HEK293 (cell line): Measurements from ENCODE around the gene TANGO2.

Experiments used
- CTCF ChIA-PET: fragments of 350-600 bp; formaldehyde crosslinking; extraction: SDS; loops from one replicate; lab custom pipeline; 2021; ENCODE audit warnings: antibody characterized with exemption; lab: Yijun Ruan, JAX
- POLR2A ChIA-PET: fragments of 300-600 bp; formaldehyde crosslinking; extraction: SDS; loops from one replicate; lab custom pipeline; 2020; ENCODE audit warnings: antibody characterized with exemption, inconsistent platforms; lab: Yijun Ruan, JAX
- H3K27ac ChIP-seq: fragments of 200-500 bp; sonication (Bioruptor generic); 2 replicates; pipeline ENCODE4 v1.5.1; 2014; ENCODE audit warnings: low read depth, low read length, control low read depth, inconsistent platforms; ENCODE audit errors: extremely low read depth
- H3K36me3 ChIP-seq, 2 experiments: fragments of 200-500 bp in 1 of 2; sonication (Bioruptor generic) in 1 of 2; 1 replicate in 1 of 2; 2 replicates in 1 of 2; pipeline ENCODE4 v1.5.1; 2014 to 2017; ENCODE audit warnings: inconsistent platforms in 2 of 2, low read length in 2 of 2; ENCODE audit not compliant: control insufficient read depth in 2 of 2, insufficient read depth in 1 of 2
- H3K4me1 ChIP-seq: fragments of 200-500 bp; sonication (Bioruptor generic); 2 replicates; pipeline ENCODE4 v1.5.1; 2014; ENCODE audit warnings: mild to moderate bottlenecking, low read length, inconsistent platforms; ENCODE audit not compliant: control insufficient read depth, insufficient read depth
- H3K4me3 ChIP-seq: 2 replicates; pipeline ENCODE4 v1.5.1; 2011; ENCODE audit warnings: low read depth, mild to moderate bottlenecking, control low read depth, low read length, moderate library complexity
- H3K9me3 ChIP-seq: fragments of 200-500 bp; sonication (Bioruptor generic); 2 replicates; pipeline ENCODE4 v1.5.1; 2014; ENCODE audit warnings: low read depth, low read length, inconsistent platforms; ENCODE audit not compliant: control insufficient read depth, insufficient read depth
- GLI4 ChIP-seq: fragments of 450-650 bp; formaldehyde crosslinking; IDR thresholded peaks from 2 replicates; pipeline ENCODE4 v1.5.1; 2016; ENCODE audit warnings: missing biosample characterization, missing genetic modification characterization
- GLIS1 ChIP-seq: fragments of 450-650 bp; formaldehyde crosslinking; IDR thresholded peaks from 2 replicates; pipeline ENCODE4 v1.5.1; 2016; ENCODE audit warnings: missing biosample characterization, missing genetic modification characterization
- GLIS2 ChIP-seq: fragments of 450-650 bp; formaldehyde crosslinking; IDR thresholded peaks from 2 replicates; pipeline ENCODE4 v1.5.1; 2016; ENCODE audit warnings: missing biosample characterization, missing genetic modification characterization
- REST ChIP-seq: fragments of 450-650 bp; formaldehyde crosslinking; IDR thresholded peaks from 2 replicates; pipeline ENCODE4 v1.5.1; 2016; ENCODE audit warnings: missing biosample characterization, missing genetic modification characterization
- ZFHX2 ChIP-seq: fragments of 450-650 bp; formaldehyde crosslinking; conservative IDR thresholded peaks from 2 replicates; pipeline ENCODE4 v1.5.1; 2016; ENCODE audit warnings: missing biosample characterization, missing genetic modification characterization
- ZFP37 ChIP-seq: fragments of 450-650 bp; formaldehyde crosslinking; IDR thresholded peaks from 2 replicates; pipeline ENCODE4 v1.5.1; 2016; ENCODE audit warnings: missing biosample characterization, missing genetic modification characterization
- ZNF174 ChIP-seq: fragments of 450-650 bp; formaldehyde crosslinking; IDR thresholded peaks from 2 replicates; pipeline ENCODE4 v1.5.0; 2017; ENCODE audit warnings: missing biosample characterization, mild to moderate bottlenecking, missing genetic modification characterization
- ZNF175 ChIP-seq: fragments of 450-650 bp; formaldehyde crosslinking; IDR thresholded peaks from 2 replicates; pipeline ENCODE4 v1.5.1; 2016; ENCODE audit warnings: missing biosample characterization, missing genetic modification characterization
- ZNF214 ChIP-seq: fragments of 450-650 bp; formaldehyde crosslinking; IDR thresholded peaks from 2 replicates; pipeline ENCODE4 v1.5.1; 2017; ENCODE audit warnings: missing biosample characterization, mild to moderate bottlenecking, missing genetic modification characterization, borderline replicate concordance
- ZNF473 ChIP-seq: fragments of 450-650 bp; formaldehyde crosslinking; IDR thresholded peaks from 2 replicates; pipeline ENCODE4 v1.5.1; 2017; ENCODE audit warnings: missing biosample characterization, missing genetic modification characterization
- ZNF501 ChIP-seq: fragments of 450-650 bp; formaldehyde crosslinking; IDR thresholded peaks from 2 replicates; pipeline ENCODE4 v1.5.1; 2016; ENCODE audit warnings: missing biosample characterization, missing genetic modification characterization
- ZNF561 ChIP-seq: fragments of 450-650 bp; IDR thresholded peaks from 2 replicates; pipeline ENCODE4 v1.5.1; 2018; ENCODE audit warnings: missing biosample characterization, missing genetic modification characterization, borderline replicate concordance
- TF ChIP-seq, protein P1 (sequence below): fragments of 450-650 bp; formaldehyde crosslinking; IDR thresholded peaks from 2 replicates; pipeline ENCODE4 v1.5.1; 2016; ENCODE audit warnings: missing biosample characterization, missing genetic modification characterization
- TF ChIP-seq, protein P2 (sequence below): fragments of 450-650 bp; formaldehyde crosslinking; IDR thresholded peaks from 2 replicates; pipeline ENCODE4 v1.5.1; 2017; ENCODE audit warnings: missing biosample characterization, mild to moderate bottlenecking, missing genetic modification characterization, moderate library complexity

Gene TANGO2

DNA sequence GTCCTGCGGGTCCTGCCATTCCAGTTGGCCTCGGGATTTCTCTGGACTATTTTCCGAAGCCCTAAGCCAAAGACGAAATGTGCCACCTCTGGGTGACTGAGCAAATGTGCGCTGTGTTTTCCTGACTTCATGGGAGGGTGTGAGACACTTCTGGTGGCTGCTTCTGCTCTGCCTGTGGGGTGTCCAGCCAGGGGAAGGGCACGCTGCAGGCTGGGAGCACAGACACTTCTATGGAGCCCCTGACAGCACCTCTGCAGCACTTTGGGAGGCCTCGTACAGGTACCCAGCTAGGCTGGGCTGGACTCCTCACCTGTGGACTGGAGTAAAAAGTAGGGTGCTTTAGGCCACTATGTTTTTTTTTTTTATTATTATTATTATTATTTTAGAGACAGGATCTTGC, 17.7 kb downstream of the TANGO2 start:
- Histone ChIP-seq H3K4me3 (no peak overlapping the region), H3K4me1 (no peaks in the 10 kb centered on the region), H3K9me3 (no peaks in the 10 kb centered on the region), H3K27ac (no peak overlapping the region), H3K36me3 (peaks cover 0 to 28% of the 10 kb centered on the region in 2 experiments; a peak in 1 of 3 replicates)
- ChIA-PET CTCF (interaction anchor here (0.6 to 0.7 kb wide), 2 partner anchors 19 to 34 kb away, joined by 3 read pairs; no protein-coding TSS in a partner anchor), POLR2A (no interaction called here)
- TF ChIP-seq ZNF561 (no peak), ZNF501 (tag by site-specific recombination) (no peak), ZNF473 (no peak), REST (tag by site-specific recombination) (no peak), GLI4 (tag by site-specific recombination) (no peak), ZNF214 (tag by site-specific recombination) (no peak), ZFP37 (tag by site-specific recombination) (no peak), ZNF175 (tag by site-specific recombination) (no peak)
- TF ChIP-seq, protein P1, sequence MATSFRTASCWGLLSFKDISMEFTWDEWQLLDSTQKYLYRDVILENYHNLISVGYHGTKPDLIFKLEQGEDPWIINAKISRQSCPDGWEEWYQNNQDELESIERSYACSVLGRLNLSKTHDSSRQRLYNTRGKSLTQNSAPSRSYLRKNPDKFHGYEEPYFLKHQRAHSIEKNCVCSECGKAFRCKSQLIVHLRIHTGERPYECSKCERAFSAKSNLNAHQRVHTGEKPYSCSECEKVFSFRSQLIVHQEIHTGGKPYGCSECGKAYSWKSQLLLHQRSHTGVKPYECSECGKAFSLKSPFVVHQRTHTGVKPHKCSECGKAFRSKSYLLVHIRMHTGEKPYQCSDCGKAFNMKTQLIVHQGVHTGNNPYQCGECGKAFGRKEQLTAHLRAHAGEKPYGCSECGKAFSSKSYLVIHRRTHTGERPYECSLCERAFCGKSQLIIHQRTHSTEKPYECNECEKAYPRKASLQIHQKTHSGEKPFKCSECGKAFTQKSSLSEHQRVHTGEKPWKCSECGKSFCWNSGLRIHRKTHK (tag by site-specific recombination) = no peak
- TF ChIP-seq, protein P2, sequence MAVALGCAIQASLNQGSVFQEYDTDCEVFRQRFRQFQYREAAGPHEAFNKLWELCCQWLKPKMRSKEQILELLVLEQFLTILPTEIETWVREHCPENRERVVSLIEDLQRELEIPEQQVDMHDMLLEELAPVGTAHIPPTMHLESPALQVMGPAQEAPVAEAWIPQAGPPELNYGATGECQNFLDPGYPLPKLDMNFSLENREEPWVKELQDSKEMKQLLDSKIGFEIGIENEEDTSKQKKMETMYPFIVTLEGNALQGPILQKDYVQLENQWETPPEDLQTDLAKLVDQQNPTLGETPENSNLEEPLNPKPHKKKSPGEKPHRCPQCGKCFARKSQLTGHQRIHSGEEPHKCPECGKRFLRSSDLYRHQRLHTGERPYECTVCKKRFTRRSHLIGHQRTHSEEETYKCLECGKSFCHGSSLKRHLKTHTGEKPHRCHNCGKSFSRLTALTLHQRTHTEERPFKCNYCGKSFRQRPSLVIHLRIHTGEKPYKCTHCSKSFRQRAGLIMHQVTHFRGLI (tag by site-specific recombination) = no peak

- H3K4me3 ChIP-seq = no peak overlapping the region
- TF ChIP-seq ZNF174 (tag by site-specific recombination) (no peak), GLIS2 (tag by site-specific recombination) (peak; percentile 55), ZFHX2 (tag by site-specific recombination) (no peak), GLIS1 (tag by site-specific recombination) (peak; percentile 98)
- TF ChIP-seq, protein P2 (tag by site-specific recombination) = no peak
- H3K36me3 ChIP-seq = peaks cover 0 to 38% of the 10 kb centered on the region in 2 experiments; a peak in 1 of 3 replicates
- H3K27ac ChIP-seq = no peak overlapping the region
- H3K4me1 ChIP-seq = no peaks in the 10 kb centered on the region
- ChIA-PET POLR2A (interaction anchor here (0.5 to 0.6 kb wide), 2 partner anchors 10 to 205 kb away, joined by 3 to 5 read pairs; no protein-coding TSS in a partner anchor), CTCF (no interaction called here)
- H3K9me3 ChIP-seq = no peaks in the 10 kb centered on the region
These were observed 18.9 kb downstream of the TANGO2 start for GRCh38 chr22:20039683-20040325.
